ENCODE results near the gene RABGAP1L.

Gene RABGAP1L

GRCh38 chr1:174663358-174663757, 504.0 kb downstream of the RABGAP1L start:
- ChIA-PET CTCF (no interaction called here), POLR2A (no interaction called here)
- Histone ChIP-seq H3K36me3 (ENCODE audit: control insufficient read depth in 2 of 2, insufficient read depth in 1 of 2, low read length in 2 of 2) (no peaks in the 10 kb centered on the region), H3K4me3 (ENCODE audit: low read depth, low read length) (no peak overlapping the region), H3K9me3 (ENCODE audit: control insufficient read depth, insufficient read depth, low read depth, low read length) (no peaks in the 10 kb centered on the region), H3K4me1 (ENCODE audit: control insufficient read depth, insufficient read depth, low read length) (no peaks in the 10 kb centered on the region), H3K27ac (ENCODE audit: extremely low read depth, low read depth, low read length) (no peak overlapping the region)
- no peak for TF ChIP-seq KLF7 (tag by site-specific recombination; IDR thresholded peaks at IDR 0.05; ENCODE audit: borderline replicate concordance)
- TF ChIP-seq ZNF837 (tag by site-specific recombination; IDR thresholded peaks at IDR 0.05) = no peak
- no peak for TF ChIP-seq ZNF426 (tag by site-specific recombination; IDR thresholded peaks at IDR 0.05)
- TF ChIP-seq ZNF175 (tag by site-specific recombination; IDR thresholded peaks at IDR 0.05) = no peak
- TF ChIP-seq ZNF48 (tag by site-specific recombination; IDR thresholded peaks at IDR 0.05) = no peak
- no peak for TF ChIP-seq ZNF585B (tag by site-specific recombination; IDR thresholded peaks at IDR 0.05)
- TF ChIP-seq ZNF133 (tag by site-specific recombination; IDR thresholded peaks at IDR 0.05) = no peak
- no peak for TF ChIP-seq ZNF416 (tag by site-specific recombination; IDR thresholded peaks at IDR 0.05)
- TF ChIP-seq ZBTB6 (tag by site-specific recombination; IDR thresholded peaks at IDR 0.05) = no peak

GRCh38 chr1:174666248-174666647, 506.9 kb downstream of the RABGAP1L start:
- Histone ChIP-seq H3K4me1 (ENCODE audit: control insufficient read depth, insufficient read depth, low read length) (no peaks in the 10 kb centered on the region), H3K36me3 (ENCODE audit: control insufficient read depth in 2 of 2, insufficient read depth in 1 of 2, low read length in 2 of 2) (no peaks in the 10 kb centered on the region), H3K27ac (ENCODE audit: extremely low read depth, low read depth, low read length) (no peak overlapping the region), H3K9me3 (ENCODE audit: control insufficient read depth, insufficient read depth, low read depth, low read length) (no peaks in the 10 kb centered on the region), H3K4me3 (ENCODE audit: low read depth, low read length) (no peak overlapping the region)
- ChIA-PET POLR2A (interaction anchor here (0.6 kb wide), 1 partner anchor 1239 kb away, joined by 6 read pairs; no protein-coding TSS in a partner anchor), CTCF (no interaction called here)
- TF ChIP-seq, protein P1, sequence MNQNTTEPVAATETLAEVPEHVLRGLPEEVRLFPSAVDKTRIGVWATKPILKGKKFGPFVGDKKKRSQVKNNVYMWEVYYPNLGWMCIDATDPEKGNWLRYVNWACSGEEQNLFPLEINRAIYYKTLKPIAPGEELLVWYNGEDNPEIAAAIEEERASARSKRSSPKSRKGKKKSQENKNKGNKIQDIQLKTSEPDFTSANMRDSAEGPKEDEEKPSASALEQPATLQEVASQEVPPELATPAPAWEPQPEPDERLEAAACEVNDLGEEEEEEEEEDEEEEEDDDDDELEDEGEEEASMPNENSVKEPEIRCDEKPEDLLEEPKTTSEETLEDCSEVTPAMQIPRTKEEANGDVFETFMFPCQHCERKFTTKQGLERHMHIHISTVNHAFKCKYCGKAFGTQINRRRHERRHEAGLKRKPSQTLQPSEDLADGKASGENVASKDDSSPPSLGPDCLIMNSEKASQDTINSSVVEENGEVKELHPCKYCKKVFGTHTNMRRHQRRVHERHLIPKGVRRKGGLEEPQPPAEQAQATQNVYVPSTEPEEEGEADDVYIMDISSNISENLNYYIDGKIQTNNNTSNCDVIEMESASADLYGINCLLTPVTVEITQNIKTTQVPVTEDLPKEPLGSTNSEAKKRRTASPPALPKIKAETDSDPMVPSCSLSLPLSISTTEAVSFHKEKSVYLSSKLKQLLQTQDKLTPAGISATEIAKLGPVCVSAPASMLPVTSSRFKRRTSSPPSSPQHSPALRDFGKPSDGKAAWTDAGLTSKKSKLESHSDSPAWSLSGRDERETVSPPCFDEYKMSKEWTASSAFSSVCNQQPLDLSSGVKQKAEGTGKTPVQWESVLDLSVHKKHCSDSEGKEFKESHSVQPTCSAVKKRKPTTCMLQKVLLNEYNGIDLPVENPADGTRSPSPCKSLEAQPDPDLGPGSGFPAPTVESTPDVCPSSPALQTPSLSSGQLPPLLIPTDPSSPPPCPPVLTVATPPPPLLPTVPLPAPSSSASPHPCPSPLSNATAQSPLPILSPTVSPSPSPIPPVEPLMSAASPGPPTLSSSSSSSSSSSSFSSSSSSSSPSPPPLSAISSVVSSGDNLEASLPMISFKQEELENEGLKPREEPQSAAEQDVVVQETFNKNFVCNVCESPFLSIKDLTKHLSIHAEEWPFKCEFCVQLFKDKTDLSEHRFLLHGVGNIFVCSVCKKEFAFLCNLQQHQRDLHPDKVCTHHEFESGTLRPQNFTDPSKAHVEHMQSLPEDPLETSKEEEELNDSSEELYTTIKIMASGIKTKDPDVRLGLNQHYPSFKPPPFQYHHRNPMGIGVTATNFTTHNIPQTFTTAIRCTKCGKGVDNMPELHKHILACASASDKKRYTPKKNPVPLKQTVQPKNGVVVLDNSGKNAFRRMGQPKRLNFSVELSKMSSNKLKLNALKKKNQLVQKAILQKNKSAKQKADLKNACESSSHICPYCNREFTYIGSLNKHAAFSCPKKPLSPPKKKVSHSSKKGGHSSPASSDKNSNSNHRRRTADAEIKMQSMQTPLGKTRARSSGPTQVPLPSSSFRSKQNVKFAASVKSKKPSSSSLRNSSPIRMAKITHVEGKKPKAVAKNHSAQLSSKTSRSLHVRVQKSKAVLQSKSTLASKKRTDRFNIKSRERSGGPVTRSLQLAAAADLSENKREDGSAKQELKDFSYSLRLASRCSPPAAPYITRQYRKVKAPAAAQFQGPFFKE (tag by site-specific recombination; IDR thresholded peaks at IDR 0.05; ENCODE audit: borderline replicate concordance) = no peak
- no peak for TF ChIP-seq IKZF3 (tag by site-specific recombination; IDR thresholded peaks at IDR 0.05)
- TF ChIP-seq ZNF248 (tag by site-specific recombination; IDR thresholded peaks at IDR 0.05) = no peak
- TF ChIP-seq GLI4 (tag by site-specific recombination; IDR thresholded peaks at IDR 0.05) = no peak
- no peak for TF ChIP-seq ZNF677 (tag by site-specific recombination; IDR thresholded peaks at IDR 0.05)
- TF ChIP-seq SCRT1 (tag by site-specific recombination; IDR thresholded peaks at IDR 0.05; ENCODE audit: borderline replicate concordance) = no peak
- no peak for TF ChIP-seq ZNF354C (tag by site-specific recombination; IDR thresholded peaks at IDR 0.05; ENCODE audit: borderline replicate concordance, low read depth)
- no peak for TF ChIP-seq ZXDB (tag by site-specific recombination; IDR thresholded peaks at IDR 0.05)
- no peak for TF ChIP-seq ZNF23 (tag by site-specific recombination; IDR thresholded peaks at IDR 0.05; ENCODE audit: borderline replicate concordance)
- TF ChIP-seq, protein P2, sequence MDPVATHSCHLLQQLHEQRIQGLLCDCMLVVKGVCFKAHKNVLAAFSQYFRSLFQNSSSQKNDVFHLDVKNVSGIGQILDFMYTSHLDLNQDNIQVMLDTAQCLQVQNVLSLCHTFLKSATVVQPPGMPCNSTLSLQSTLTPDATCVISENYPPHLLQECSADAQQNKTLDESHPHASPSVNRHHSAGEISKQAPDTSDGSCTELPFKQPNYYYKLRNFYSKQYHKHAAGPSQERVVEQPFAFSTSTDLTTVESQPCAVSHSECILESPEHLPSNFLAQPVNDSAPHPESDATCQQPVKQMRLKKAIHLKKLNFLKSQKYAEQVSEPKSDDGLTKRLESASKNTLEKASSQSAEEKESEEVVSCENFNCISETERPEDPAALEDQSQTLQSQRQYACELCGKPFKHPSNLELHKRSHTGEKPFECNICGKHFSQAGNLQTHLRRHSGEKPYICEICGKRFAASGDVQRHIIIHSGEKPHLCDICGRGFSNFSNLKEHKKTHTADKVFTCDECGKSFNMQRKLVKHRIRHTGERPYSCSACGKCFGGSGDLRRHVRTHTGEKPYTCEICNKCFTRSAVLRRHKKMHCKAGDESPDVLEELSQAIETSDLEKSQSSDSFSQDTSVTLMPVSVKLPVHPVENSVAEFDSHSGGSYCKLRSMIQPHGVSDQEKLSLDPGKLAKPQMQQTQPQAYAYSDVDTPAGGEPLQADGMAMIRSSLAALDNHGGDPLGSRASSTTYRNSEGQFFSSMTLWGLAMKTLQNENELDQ (tag by site-specific recombination; IDR thresholded peaks at IDR 0.05; ENCODE audit: low read depth) = no peak
- no peak for TF ChIP-seq ZNF544 (tag by site-specific recombination; IDR thresholded peaks at IDR 0.05)
- no peak for TF ChIP-seq OVOL3 (tag by site-specific recombination; IDR thresholded peaks at IDR 0.05)
- TF ChIP-seq ZNF140 (tag by site-specific recombination; IDR thresholded peaks at IDR 0.05) = no peak
- TF ChIP-seq TRIM28 (IDR thresholded peaks at IDR 0.05; ENCODE audit: borderline replicate concordance, low read length) = no peak
- no peak for TF ChIP-seq ZNF394 (tag by site-specific recombination; IDR thresholded peaks at IDR 0.05; ENCODE audit: borderline replicate concordance)
- no peak for TF ChIP-seq ZBTB6 (tag by site-specific recombination; IDR thresholded peaks at IDR 0.05)
- no peak for TF ChIP-seq ZNF239 (tag by site-specific recombination; IDR thresholded peaks at IDR 0.05)
- no peak for TF ChIP-seq ZNF37A (tag by site-specific recombination; IDR thresholded peaks at IDR 0.05)
- no peak for TF ChIP-seq ZNF391 (tag by site-specific recombination; IDR thresholded peaks at IDR 0.05; ENCODE audit: borderline replicate concordance, low read depth)

Data from HEK293 (cell line).